ENCODE data around the gene PFKL.

The PFKL gene

GRCh38 chr21:44291936-44292811 is 7.7 kb upstream of the PFKL start:
- TF ChIP-seq FOXP2 (optimal IDR thresholded peaks at IDR 0.05; ENCODE audit: borderline replicate concordance, extremely low read depth, extremely low read length, insufficient read depth) (no peak), SIN3A (IDR thresholded peaks at IDR 0.05; ENCODE audit: borderline replicate concordance, insufficient read depth, low read length) (no peak), REST (IDR thresholded peaks at IDR 0.05; ENCODE audit: insufficient read depth in 1 of 2, low read depth in 2 of 2, low read length in 2 of 2) (no peak), TAF1 (IDR thresholded peaks at IDR 0.05; ENCODE audit: borderline replicate concordance, insufficient read depth, low read length) (no peak), POLR2AphosphoS5 (IDR thresholded peaks at IDR 0.05; ENCODE audit: low read depth, low read length) (no peak)

- TF ChIP-seq POLR2AphosphoS5 (IDR thresholded peaks at IDR 0.05; ENCODE audit: low read depth, low read length): no peak
- no peak for TF ChIP-seq SIN3A (IDR thresholded peaks at IDR 0.05; ENCODE audit: borderline replicate concordance, insufficient read depth, low read length)
- TF ChIP-seq TAF1 (IDR thresholded peaks at IDR 0.05; ENCODE audit: borderline replicate concordance, insufficient read depth, low read length): no peak
- no peak for TF ChIP-seq REST (IDR thresholded peaks at IDR 0.05; ENCODE audit: insufficient read depth in 1 of 2, low read depth in 2 of 2, low read length in 2 of 2)
Observed at GRCh38 chr21:44292812-44293195, 7.0 kb upstream of the PFKL start.

GRCh38 chr21:44293551-44294231 is 6.2 kb upstream of the PFKL start:
- no peak for TF ChIP-seq REST (IDR thresholded peaks at IDR 0.05; ENCODE audit: insufficient read depth in 1 of 2, low read depth in 2 of 2, low read length in 2 of 2)
- TF ChIP-seq TAF1 (IDR thresholded peaks at IDR 0.05; ENCODE audit: borderline replicate concordance, insufficient read depth, low read length): no peak
- TF ChIP-seq SIN3A (IDR thresholded peaks at IDR 0.05; ENCODE audit: borderline replicate concordance, insufficient read depth, low read length): no peak
- no peak for TF ChIP-seq POLR2AphosphoS5 (IDR thresholded peaks at IDR 0.05; ENCODE audit: low read depth, low read length)
- TF ChIP-seq FOXP2 (optimal IDR thresholded peaks at IDR 0.05; ENCODE audit: borderline replicate concordance, extremely low read depth, extremely low read length, insufficient read depth): no peak

GRCh38 chr21:44294391-44295162 is 5.3 kb upstream of the PFKL start:
- TF ChIP-seq POLR2AphosphoS5 (IDR thresholded peaks at IDR 0.05; ENCODE audit: low read depth, low read length) (no peak), SIN3A (IDR thresholded peaks at IDR 0.05; ENCODE audit: borderline replicate concordance, insufficient read depth, low read length) (no peak), TAF1 (IDR thresholded peaks at IDR 0.05; ENCODE audit: borderline replicate concordance, insufficient read depth, low read length) (no peak), REST (IDR thresholded peaks at IDR 0.05; ENCODE audit: insufficient read depth in 1 of 2, low read depth in 2 of 2, low read length in 2 of 2) (no peak), FOXP2 (optimal IDR thresholded peaks at IDR 0.05; ENCODE audit: borderline replicate concordance, extremely low read depth, extremely low read length, insufficient read depth) (no peak)
